Cardiac fibroblast (primary cell): ENCODE results near the gene TOMM7.
A peak's percentile ranks its signal among the peaks of the same experiment; 100 is the strongest.

ENCODE experiments used
- DNase-seq, 2 donors: peaks; one replicate each; pipeline versions ENCODE4 v3.0.0 to v3.0.0-alpha.2; 2010; ENCODE audit warnings: low read depth in 2 of 2
- H3K4me3 ChIP-seq, 2 donors: replicated peaks in 1 of 2; 1 replicate in 1 of 2; 2 replicates in 1 of 2; pipeline ENCODE4 v1.5.1; 2011; ENCODE audit warnings: low read depth in 2 of 2, low read length in 2 of 2, mild to moderate bottlenecking in 2 of 2, moderate library complexity in 1 of 2
- CTCF ChIP-seq: IDR thresholded peaks from one replicate; pipeline ENCODE4 v1.5.1; 2011; ENCODE audit warnings: low read depth, mild to moderate bottlenecking, low read length, inconsistent platforms

TOMM7 gene

DNA sequence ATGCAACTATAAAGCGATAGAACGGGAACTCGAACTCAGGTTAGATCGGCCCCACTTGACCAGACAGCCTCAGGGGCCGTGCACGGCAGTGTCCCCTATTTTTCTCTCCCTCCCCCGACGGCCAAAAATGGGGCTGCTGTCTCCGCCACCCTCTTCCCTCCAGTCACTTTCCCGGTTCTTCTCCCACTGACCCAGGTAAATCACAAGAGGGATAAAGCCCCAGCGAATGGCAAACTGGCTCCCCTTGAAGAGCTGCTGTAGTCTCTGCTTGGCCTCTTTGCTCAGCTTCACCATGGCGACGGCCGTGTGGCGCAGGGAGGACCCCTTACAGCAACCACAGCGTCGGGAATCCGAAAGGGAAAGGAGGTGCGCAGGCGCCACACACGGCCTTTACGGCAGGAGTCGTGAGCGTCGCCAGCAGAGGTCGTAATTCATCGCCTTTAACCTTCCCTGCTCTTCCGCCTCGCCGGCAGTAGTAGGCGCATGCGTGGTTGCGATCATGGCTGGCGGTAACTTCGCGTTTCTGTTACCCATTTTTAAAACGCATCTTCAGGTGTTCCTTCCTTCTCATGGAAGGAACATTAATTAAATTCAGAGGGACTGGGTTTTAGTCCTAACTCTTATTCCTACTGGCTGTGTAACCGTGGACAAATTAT is at the start of gene TOMM7:
Gene TOMM7, minus strand, starts transcription at position 364 of the 656 bp plus-strand sequence. Its CDS starts 70 bp downstream, at position 294.
- peak; percentile 98 to 99 for DNase-seq
- TF ChIP-seq CTCF: no peak
- peak within 1 kb of the TSS; percentile 77 to 90 for H3K4me3 ChIP-seq

DNA sequence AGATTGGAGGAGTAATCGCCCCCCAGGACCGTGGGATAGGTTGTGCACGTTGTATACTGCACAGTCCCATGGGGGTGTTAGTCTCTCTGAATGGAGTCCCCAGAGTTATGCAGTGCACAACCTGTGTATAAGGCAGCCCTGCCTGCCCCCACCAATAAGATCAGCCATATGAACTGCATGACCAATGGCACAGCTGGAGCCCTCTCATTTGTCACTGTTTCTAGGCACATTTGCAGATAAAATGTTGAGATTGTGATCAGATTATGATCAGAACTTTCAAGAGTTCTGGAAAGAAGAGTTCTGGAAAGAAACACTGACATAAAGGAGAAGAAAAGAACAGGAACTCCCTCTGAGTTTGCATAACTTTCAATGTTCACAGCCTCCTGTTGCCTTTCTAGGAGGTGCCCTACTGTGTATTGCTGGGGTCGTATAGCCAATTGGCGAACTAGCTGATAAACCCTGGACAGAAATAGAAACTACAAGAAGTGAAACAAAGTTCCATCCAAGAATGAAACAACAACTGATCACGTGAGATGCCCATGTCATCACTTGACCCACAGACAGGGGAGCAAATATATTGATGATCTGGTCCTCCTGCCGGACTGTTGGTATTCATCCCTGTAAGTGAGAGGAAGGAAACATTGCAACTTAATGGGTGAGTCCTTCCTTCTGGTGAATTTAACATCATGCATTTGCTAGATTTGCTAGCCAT is 49.6 kb upstream of the TOMM7 start:
- H3K4me3 ChIP-seq: no peak overlapping the region
- DNase-seq: no peak
- TF ChIP-seq CTCF: no peak

GRCh38 chr7:22871661-22872060 is 49.0 kb upstream of the TOMM7 start:
- H3K4me3 ChIP-seq: no peak overlapping the region
- no peak for TF ChIP-seq CTCF
- no peak for DNase-seq

DNA sequence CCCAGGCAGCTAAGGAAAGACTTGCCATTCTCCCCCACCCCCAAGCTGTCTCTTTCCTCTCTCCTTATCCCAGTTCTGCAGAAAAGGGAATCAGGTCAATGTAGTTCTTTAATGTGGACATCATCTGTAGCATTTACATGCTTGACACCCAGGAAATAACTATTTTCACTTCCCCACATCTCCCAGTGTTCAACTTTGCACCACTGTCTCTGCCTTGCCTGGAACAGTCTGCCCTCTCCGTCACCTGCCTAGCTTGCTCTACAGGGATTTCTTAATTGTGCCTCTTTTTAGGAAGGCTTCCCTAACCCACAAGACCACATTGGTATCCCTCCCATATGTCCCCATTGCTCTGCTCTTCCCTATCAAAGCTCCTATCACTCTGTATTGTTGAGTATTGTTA is 45.9 kb upstream of the TOMM7 start:
- TF ChIP-seq CTCF: no peak
- no peak for DNase-seq
- H3K4me3 ChIP-seq: no peak overlapping the region

- no peak for DNase-seq
Measured at GRCh38 chr7:22867589-22867988, 44.9 kb upstream of the TOMM7 start.

GRCh38 chr7:22867003-22867402 is 44.4 kb upstream of the TOMM7 start:
- peak; percentile 85 to 93 for DNase-seq
- TF ChIP-seq CTCF: no peak
- no peak overlapping the region for H3K4me3 ChIP-seq

More at GRCh38 chr7:22867589-22867988, 44.9 kb upstream of the TOMM7 start:
- no peak overlapping the region for H3K4me3 ChIP-seq
- TF ChIP-seq CTCF: no peak
